SJCRH30 (cell line): ENCODE results near the gene ADH6. TPM values are rescaled to one million over a fixed set of nuclear protein-coding genes. Genes with fewer than 3 reads are reported as not detected.

Experiments used
- DNase-seq, 2 experiments: peaks; one replicate each; pipeline ENCODE4 v3.0.0-alpha.2; 2015 to 2020
- H3K27ac ChIP-seq: fragments of 250-450 bp; sonication (Bioruptor Pico); 2 replicates; pipeline ENCODE4 v1.5.1; 2020; ENCODE audit warnings: mild to moderate bottlenecking, moderate library complexity
- H3K27me3 ChIP-seq: fragments of 250-450 bp; sonication (Bioruptor Pico); 2 replicates; pipeline ENCODE4 v1.5.1; 2020; ENCODE audit warnings: mild to moderate bottlenecking, moderate library complexity
- H3K36me3 ChIP-seq: fragments of 250-450 bp; sonication (Bioruptor Pico); 2 replicates; pipeline ENCODE4 v1.5.1; 2020; ENCODE audit warnings: mild to moderate bottlenecking, moderate library complexity
- H3K4me1 ChIP-seq: fragments of 250-450 bp; sonication (Bioruptor Pico); 2 replicates; pipeline ENCODE4 v1.5.1; 2020; ENCODE audit warnings: mild to moderate bottlenecking, moderate library complexity
- H3K4me3 ChIP-seq: fragments of 250-450 bp; sonication (Bioruptor Pico); 2 replicates; pipeline ENCODE4 v1.5.1; 2020; ENCODE audit warnings: mild to moderate bottlenecking, moderate library complexity
- H3K9me3 ChIP-seq: fragments of 250-450 bp; sonication (Bioruptor Pico); replicated peaks from 2 replicates; pipeline ENCODE4 v1.5.1; 2020; ENCODE audit warnings: mild to moderate bottlenecking, moderate library complexity
- total RNA-seq: library from RNA; depleted of rRNA; stranded (reverse); fragments of >200 nt; shearing (Covaris generic); gene quantifications from 2 replicates; pipeline ENCODE4 v1.2.3, GENCODE V29; 2014; rRNA removed

Gene ADH6
- total RNA-seq, 1 experiment from 2014 or later, result not detected

- no peaks in the 10 kb centered on the region for H3K27me3 ChIP-seq
- no peak for DNase-seq
These were observed 57.5 kb downstream of the ADH6 start for GRCh38 chr4:99161373-99162099.

GRCh38 chr4:99159699-99160098 lies 59.3 kb downstream of the ADH6 start:
- Histone ChIP-seq H3K27ac (no peak overlapping the region), H3K36me3 (no peaks in the 10 kb centered on the region), H3K9me3 (no peaks in the 10 kb centered on the region), H3K4me1 (no peaks in the 10 kb centered on the region), H3K4me3 (no peak overlapping the region), H3K27me3 (no peaks in the 10 kb centered on the region)
- DNase-seq, result no peak

More at GRCh38 chr4:99161373-99162099, 57.5 kb downstream of the ADH6 start:
- Histone ChIP-seq H3K9me3 (no peaks in the 10 kb centered on the region), H3K27ac (no peak overlapping the region), H3K4me1 (no peaks in the 10 kb centered on the region), H3K4me3 (no peak overlapping the region), H3K36me3 (no peaks in the 10 kb centered on the region)

- no peaks in the 10 kb centered on the region for H3K27me3 ChIP-seq
- no peaks in the 10 kb centered on the region for H3K36me3 ChIP-seq
- H3K4me3 ChIP-seq, result no peak overlapping the region
- H3K9me3 ChIP-seq, result no peaks in the 10 kb centered on the region
- DNase-seq, result no peak
- no peaks in the 10 kb centered on the region for H3K4me1 ChIP-seq
- H3K27ac ChIP-seq, result no peak overlapping the region
These were observed 61.5 kb downstream of the ADH6 start for GRCh38 chr4:99157478-99157935.

- Histone ChIP-seq H3K4me3 (no peak overlapping the region), H3K4me1 (no peaks in the 10 kb centered on the region), H3K9me3 (no peaks in the 10 kb centered on the region), H3K36me3 (no peaks in the 10 kb centered on the region), H3K27ac (no peak overlapping the region), H3K27me3 (no peaks in the 10 kb centered on the region)
- DNase-seq, result no peak
These were observed 62.1 kb downstream of the ADH6 start for GRCh38 chr4:99156992-99157391.

- no peak for DNase-seq
- no peaks in the 10 kb centered on the region for H3K36me3 ChIP-seq
- 0 out of 2 replicates have a peak, but pooled peaks cover 2% of the 10 kb centered on the region for H3K9me3 ChIP-seq
- H3K27ac ChIP-seq, result no peak overlapping the region
- no peaks in the 10 kb centered on the region for H3K4me1 ChIP-seq
- H3K27me3 ChIP-seq, result no peaks in the 10 kb centered on the region
- H3K4me3 ChIP-seq, result no peak overlapping the region
These were observed 64.2 kb downstream of the ADH6 start for GRCh38 chr4:99154658-99155342.

Other genes starting within 250 kb of the ADH6 start
- 78.0 and 88.5 TPM in 2 replicates for gene METAP1, start 223.5 kb downstream of the ADH6 start, total RNA-seq
- gene ADH5, start 130.5 kb downstream of the ADH6 start, total RNA-seq, result 91.7 and 93.2 TPM in 2 replicates
- not detected in 2 replicates for gene ADH4, start 74.9 kb downstream of the ADH6 start, total RNA-seq
- gene ADH1A, start 71.7 kb upstream of the ADH6 start, total RNA-seq, result not detected in 2 replicates
- gene ADH1B, start 102.2 kb upstream of the ADH6 start, total RNA-seq, result not detected in 2 replicates
- gene ADH1C, start 133.5 kb upstream of the ADH6 start, total RNA-seq, result not detected in 2 replicates
- gene ADH7, start 216.1 kb upstream of the ADH6 start, total RNA-seq, result not detected in 2 replicates